ENCODE measurements around the gene GSAP.

DNA sequence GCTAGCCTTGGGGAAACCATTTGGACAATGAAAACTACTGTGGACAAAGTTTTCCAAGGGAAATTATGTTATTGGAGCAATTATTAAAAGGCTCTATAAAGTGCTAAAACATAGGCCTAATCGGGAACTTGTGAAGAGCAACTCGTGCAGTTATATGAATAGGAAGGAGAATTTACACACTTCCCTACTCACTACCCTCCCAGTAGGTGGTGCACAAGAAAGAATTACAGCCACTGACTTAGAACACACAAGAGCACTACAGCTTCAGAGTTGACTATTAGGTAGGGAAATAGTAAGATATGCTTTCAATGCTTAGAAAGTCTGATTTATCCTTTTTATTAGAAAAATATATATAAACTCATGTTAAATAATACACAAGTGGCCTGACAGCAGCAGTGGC lies 47.2 kb downstream of the GSAP start:
- TF ChIP-seq, protein P1, sequence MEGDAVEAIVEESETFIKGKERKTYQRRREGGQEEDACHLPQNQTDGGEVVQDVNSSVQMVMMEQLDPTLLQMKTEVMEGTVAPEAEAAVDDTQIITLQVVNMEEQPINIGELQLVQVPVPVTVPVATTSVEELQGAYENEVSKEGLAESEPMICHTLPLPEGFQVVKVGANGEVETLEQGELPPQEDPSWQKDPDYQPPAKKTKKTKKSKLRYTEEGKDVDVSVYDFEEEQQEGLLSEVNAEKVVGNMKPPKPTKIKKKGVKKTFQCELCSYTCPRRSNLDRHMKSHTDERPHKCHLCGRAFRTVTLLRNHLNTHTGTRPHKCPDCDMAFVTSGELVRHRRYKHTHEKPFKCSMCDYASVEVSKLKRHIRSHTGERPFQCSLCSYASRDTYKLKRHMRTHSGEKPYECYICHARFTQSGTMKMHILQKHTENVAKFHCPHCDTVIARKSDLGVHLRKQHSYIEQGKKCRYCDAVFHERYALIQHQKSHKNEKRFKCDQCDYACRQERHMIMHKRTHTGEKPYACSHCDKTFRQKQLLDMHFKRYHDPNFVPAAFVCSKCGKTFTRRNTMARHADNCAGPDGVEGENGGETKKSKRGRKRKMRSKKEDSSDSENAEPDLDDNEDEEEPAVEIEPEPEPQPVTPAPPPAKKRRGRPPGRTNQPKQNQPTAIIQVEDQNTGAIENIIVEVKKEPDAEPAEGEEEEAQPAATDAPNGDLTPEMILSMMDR (IDR thresholded peaks at IDR 0.05) = peak in 1 of 3 experiments; percentile 5
- TF ChIP-seq EP300 (IDR thresholded peaks at IDR 0.05) = no peak
- no peak for TF ChIP-seq POLR2A (IDR thresholded peaks at IDR 0.05; ENCODE audit: low read depth)
- no peak for TF ChIP-seq POLR2AphosphoS5 (IDR thresholded peaks at IDR 0.05)

Data from esophagus muscularis mucosa (tissue), 4 donors.